RPMI7951 (cell line): ENCODE data around the gene PTPRQ. TPM values are rescaled to one million over a fixed set of nuclear protein-coding genes. Genes with fewer than 3 reads are reported as not detected.

Source experiments
- DNase-seq: peaks from one replicate; pipeline ENCODE4 v3.0.0-alpha.2; 2012; ENCODE audit warnings: low read depth
- total RNA-seq: library from RNA; depleted of rRNA; stranded (reverse); fragments of >200 nt; shearing (Covaris generic); gene quantifications from 2 replicates; pipeline ENCODE4 v1.2.3, GENCODE V29; 2014

The PTPRQ gene
- total RNA-seq, 1 experiment from 2014 or later = under 0.01 TPM

DNA sequence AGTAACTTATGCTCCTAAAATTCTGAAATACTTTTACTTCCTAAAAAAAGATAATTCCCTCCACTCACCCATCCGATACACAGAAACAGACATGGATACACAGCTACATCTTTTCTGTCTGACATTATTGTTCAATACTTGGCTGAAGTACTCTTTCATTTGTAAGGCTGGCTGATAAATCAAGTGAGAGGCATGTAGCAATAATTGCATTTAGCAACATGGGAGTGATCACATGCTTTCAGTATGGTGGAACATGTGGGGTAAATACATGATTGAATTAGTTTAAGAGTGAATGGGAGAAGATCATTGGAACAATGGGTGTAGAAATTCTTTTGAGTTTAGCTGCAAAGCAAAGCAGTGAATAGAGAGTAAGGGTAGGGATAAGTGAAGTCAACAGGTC lies 25.6 kb downstream of the PTPRQ start:
- no peak for DNase-seq

GRCh38 chr12:80470403-80470802 lies 26.4 kb downstream of the PTPRQ start:
- DNase-seq = no peak

DNA sequence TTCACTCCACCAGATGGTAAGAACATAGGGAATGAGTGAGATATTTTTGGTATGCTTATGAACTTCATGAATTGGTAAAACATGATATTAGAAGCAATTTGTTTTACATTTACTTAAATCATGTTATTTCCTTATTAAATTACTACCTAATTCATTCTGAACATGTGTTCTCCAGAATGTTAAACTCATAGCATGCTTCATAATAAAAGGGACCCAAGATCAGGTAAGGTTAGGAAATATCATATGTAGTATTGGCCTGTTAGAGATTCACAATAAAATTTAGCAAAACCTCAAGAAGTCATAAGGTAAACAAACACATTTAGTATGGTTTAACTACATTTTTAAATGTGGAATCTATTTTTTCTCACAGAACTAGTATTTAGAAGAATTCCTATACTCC lies 28.2 kb downstream of the PTPRQ start:
- no peak for DNase-seq

DNA sequence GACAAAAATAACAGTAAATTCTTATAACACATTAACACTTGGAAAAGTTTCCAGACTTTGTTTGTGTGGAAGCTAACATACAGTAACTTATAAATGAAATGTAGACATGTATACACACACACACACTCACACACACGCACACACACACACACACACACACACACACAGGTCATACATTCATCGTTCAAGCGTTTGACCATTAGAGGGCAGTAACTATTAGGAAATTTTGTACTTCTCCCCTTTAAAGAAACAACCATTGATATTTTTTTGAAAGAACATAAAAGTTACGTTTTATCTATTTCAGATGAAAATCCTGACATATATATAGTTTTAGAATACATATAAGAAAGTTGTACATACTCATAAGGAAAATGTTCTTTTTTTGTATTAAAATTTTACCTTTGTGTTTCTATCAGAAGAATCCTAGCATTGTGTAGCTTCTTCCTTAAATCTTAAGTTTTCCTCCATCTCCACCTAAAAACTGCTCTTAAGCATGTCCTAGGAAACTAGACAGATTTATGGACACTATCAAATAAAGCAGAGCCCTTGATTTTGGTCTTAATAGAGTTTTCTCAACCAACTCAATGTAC lies 29.0 kb downstream of the PTPRQ start:
- peak; percentile 72 for DNase-seq

GRCh38 chr12:80477521-80478145 lies 33.6 kb downstream of the PTPRQ start:
- peak; percentile 1 for DNase-seq

DNA sequence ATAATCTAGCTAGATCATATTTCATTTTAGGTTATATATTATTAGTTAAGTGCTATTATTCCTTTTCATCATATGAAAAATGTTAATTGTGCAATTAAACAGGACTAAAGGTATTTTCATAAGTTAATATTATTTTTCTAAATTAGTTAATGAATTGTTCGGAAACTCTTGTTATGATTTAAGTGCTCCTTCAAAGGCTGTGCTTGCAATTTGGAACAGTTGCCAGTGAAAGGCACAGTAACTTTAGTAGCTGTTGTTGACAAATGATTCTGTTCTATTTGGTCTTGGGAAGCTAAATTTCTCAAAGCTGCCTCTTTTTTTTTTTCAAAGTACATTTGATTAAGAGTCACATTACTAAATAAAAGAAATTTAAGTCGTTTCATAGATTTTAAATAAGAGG lies 40.7 kb downstream of the PTPRQ start:
- no peak for DNase-seq

DNA sequence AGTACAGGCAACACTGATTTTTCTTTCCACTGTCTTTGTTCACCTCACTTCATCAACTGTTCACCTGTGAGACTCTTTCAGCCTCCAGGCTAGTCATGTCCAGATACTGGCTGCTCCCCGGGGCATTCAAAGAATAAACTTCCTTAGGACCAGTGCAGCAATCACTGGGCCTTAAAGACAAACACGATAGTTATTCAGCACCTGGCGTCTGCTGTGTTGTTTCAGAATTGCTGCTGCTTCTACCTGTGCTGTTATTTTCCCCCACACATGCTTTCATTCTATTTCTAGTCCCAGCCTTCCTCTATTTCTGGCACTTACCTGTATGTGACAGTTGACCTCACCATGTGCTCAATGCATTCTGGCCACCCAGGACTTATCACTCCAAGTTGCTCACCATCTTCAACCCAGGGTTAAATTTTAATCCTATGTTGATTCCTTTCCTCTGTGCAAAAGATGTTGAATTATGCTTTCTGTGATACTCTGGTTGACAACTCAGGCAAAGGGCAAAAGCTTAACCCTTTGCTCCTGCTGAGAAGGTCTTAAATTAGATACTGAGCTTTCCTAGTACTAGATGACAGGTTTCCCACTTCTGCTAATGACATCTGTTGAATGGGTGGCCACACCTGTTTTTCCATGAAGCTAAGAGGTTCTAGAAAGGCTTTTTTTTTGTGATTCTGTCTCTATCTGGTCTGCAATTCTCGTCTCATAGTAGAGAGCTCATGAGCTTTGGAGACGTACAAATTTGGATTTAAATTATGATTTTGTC lies 41.4 kb downstream of the PTPRQ start:
- DNase-seq = no peak

DNA sequence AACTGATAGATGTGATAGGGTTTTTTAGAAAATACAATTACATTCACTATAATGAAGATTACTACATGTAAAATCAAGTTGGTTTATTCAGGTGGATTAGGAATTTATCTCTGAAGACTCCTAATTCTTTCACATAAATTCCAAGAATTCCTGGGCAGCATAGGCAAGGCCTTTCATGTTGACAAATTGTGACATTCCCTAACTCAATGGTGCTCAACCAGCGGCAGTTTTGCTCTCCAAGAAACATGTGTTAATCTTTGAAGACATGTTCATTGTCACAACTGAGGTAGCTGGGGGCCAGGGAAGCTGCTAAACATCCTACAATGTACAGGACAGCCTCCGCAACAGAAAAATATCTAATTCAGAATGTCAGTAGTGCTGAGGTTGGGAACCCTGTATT lies 46.3 kb downstream of the PTPRQ start:
- no peak for DNase-seq

DNA sequence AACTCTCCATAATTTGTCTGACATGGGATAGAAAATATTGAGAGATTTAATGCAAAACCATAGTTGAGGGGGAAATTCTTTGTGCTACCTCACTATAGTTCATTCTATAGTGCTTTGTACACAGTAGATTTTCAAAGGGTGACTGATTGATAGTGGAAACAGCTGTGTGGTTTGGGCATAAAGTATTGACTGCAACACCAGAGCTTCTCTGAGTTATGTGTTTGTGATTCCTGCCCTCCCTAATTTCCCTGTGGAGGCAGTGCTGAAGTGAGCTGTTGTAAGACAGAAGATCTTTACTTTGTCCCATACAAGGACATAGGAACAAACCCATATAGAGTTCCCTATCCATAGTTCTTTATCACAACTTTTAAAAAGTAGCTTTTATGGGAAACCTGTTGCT lies 47.1 kb downstream of the PTPRQ start:
- DNase-seq = no peak

- no peak for DNase-seq
These were observed 49.4 kb downstream of the PTPRQ start for GRCh38 chr12:80493466-80493865.

DNA sequence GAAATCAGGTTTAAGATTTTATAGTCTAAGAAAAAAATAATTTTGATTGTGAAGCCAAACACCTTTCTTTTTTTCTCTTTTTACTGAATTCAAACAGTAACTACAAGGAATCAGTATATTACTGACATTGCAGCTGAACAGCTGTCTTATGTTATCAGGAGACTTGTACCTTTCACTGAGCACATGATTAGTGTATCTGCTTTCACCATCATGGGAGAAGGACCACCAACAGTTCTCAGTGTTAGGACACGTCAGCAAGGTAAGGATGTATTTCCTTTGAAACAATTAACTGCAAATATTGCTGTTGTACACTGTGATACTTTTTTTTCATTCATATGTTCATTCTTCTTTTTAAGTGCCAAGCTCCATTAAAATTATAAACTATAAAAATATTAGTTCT lies 50.8 kb downstream of the PTPRQ start:
- no peak for DNase-seq

GRCh38 chr12:80498059-80498728 lies 54.2 kb downstream of the PTPRQ start:
- DNase-seq = no peak

DNA sequence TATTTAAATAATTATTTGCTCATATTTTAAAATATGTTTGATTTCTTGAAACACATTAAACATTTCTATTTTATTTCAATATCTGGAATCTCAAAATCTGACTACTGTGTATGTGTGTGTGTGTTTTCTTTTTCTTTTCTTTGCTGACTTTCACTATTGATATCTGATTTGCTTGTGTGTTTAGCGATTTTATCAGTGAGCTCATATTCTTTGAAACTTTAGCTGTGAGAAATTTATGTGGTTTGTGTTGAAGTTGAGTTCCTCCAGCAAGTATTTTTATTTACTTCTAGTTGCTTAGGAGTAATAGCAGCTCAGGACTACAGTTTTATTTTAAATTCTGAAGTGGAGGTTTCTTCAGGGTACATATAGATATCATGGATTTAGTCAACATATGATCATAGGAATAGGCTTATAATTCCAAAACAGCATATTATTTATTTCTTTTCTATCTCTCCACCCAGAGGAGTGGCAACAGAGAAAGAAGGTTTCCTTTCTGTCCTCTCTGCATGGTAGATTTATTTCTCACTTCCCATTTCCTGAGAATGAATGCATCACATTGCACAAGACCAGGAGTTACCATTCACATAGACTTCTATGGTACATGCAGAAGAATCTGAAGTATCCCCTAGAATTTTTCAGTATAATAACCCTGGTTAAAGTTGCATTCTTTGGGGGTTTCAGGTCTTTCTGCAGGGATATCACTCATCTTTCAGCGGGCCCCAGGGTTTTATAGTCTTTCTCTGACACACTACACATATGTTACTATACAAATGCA lies 60.5 kb downstream of the PTPRQ start:
- peak; percentile 13 for DNase-seq

GRCh38 chr12:80509781-80510556 lies 65.9 kb downstream of the PTPRQ start:
- peak; percentile 70 for DNase-seq

DNA sequence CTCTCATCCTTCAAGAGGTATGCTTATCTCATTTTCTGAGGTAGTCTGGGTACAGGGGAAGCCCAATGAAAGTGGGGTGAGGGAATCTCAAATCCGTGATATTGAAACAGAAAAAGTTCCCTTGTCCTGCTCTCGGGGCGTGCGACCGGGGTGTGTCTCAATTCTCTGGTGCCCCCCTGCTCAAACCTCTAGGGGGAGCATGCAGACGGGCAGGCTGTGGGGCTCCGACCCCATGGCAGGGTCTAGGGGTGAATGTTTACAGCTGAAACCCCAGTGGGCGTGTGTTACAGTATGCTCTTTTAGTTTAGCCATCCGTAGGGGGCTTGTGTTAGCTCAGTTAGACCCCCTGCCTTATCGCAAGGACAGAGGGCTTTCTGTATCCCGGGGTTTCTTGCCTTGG lies 68.7 kb downstream of the PTPRQ start:
- peak; percentile 31 for DNase-seq

GRCh38 chr12:80513211-80513610 lies 69.2 kb downstream of the PTPRQ start:
- peak; percentile 69 for DNase-seq

GRCh38 chr12:80517655-80518054 lies 73.6 kb downstream of the PTPRQ start:
- no peak for DNase-seq

GRCh38 chr12:80531646-80532045 lies 87.6 kb downstream of the PTPRQ start:
- DNase-seq = no peak

DNA sequence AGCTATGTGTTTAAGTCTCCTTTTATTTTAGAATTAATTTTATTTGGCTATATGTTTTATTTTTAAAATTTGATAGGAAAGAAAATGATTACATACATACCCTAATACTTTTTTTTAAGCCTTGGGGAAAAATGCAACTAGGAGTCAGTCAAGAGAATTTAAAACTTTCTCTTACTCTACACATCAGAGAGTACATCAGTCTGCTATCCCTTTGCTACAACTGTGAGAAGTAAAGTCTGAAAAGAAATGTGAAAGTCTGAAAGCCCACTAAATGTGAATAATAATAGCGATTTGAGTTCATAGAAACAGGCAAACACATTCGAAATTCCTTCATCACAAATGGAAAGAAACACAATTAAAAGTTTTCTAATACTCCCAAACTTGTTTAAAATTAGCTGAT lies 95.0 kb downstream of the PTPRQ start:
- DNase-seq = no peak

DNA sequence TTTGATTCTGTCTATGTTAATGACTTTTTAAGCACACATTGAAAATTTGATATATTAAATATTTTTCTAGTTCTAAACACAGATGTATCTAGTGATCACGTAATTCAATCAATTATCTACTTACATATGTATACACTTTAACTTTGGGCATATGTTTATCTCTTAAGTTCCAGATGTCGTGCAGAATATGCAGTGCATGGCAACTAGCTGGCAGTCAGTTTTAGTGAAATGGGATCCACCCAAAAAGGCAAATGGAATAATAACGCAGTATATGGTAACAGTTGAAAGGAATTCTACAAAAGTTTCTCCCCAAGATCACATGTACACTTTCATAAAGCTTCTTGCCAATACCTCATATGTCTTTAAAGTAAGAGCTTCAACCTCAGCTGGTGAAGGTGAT lies 105.3 kb downstream of the PTPRQ start:
- no peak for DNase-seq

- DNase-seq = peak; percentile 92
These were observed 107.9 kb downstream of the PTPRQ start for GRCh38 chr12:80551897-80552296.
